Activated T-cell treated with anti-CD3 and anti-CD28 coated beads, Interleukin-2, amount 50 U/mL, for 24 hours (primary cell): Measurements from ENCODE around the gene ABL2.
A peak's percentile ranks its signal among the peaks of the same experiment; 100 is the strongest.
"Not testable (repeated sequence)": the region's sequence is repeated elsewhere in the genome, so short reads cannot be mapped to it uniquely, and the experiment has no call there.

Experiments used
- DNase-seq: peaks from one replicate; pipeline ENCODE4 v3.0.0-alpha.2; 2020
- H3K27ac Mint-ChIP-seq: 2 replicates; pipeline ENCODE4 v1.8.0; 2020; ENCODE audit warnings: mild to moderate bottlenecking, mixed read lengths
- H3K27me3 Mint-ChIP-seq: 2 replicates; pipeline ENCODE4 v1.8.0; 2020; ENCODE audit warnings: mixed read lengths
- H3K36me3 Mint-ChIP-seq: 2 replicates; pipeline ENCODE4 v1.8.0; 2020; ENCODE audit warnings: low read depth, mixed read lengths
- H3K4me1 Mint-ChIP-seq: 2 replicates; pipeline ENCODE4 v1.8.0; 2020; ENCODE audit warnings: low read depth, mixed read lengths
- H3K4me3 Mint-ChIP-seq: 2 replicates; pipeline ENCODE4 v1.8.0; 2020; ENCODE audit warnings: mild to moderate bottlenecking, moderate library complexity, mixed read lengths
- H3K9me3 Mint-ChIP-seq: 2 replicates; pipeline ENCODE4 v1.8.0; 2020; ENCODE audit warnings: mixed read lengths

Gene ABL2

GRCh38 chr1:179195857-179196256 lies 33.6 kb downstream of the ABL2 start:
- H3K36me3 Mint-ChIP-seq, H3K4me3 Mint-ChIP-seq, DNase-seq, H3K9me3 Mint-ChIP-seq, H3K27me3 Mint-ChIP-seq, H3K27ac Mint-ChIP-seq: not testable (repeated sequence)
- H3K4me1 Mint-ChIP-seq, result peaks cover 15% of the 10 kb centered on the region

GRCh38 chr1:179195376-179195775 lies 34.1 kb downstream of the ABL2 start:
- Mint-ChIP-seq H3K4me3 (no peak overlapping the region), H3K4me1 (peaks cover 14% of the 10 kb centered on the region), H3K9me3 (no peaks in the 10 kb centered on the region), H3K27me3 (no peaks in the 10 kb centered on the region), H3K27ac (no peak overlapping the region), H3K36me3 (peaks cover 3% of the 10 kb centered on the region)
- DNase-seq, result no peak

GRCh38 chr1:179194068-179194537 lies 35.4 kb downstream of the ABL2 start:
- Mint-ChIP-seq H3K27ac (no peak overlapping the region), H3K9me3 (no peaks in the 10 kb centered on the region), H3K27me3 (no peaks in the 10 kb centered on the region), H3K4me3 (no peak overlapping the region), H3K4me1 (peaks cover 14% of the 10 kb centered on the region), H3K36me3 (peaks cover 6% of the 10 kb centered on the region)
- no peak for DNase-seq

- Mint-ChIP-seq H3K36me3 (peaks cover 4% of the 10 kb centered on the region), H3K27me3 (no peaks in the 10 kb centered on the region), H3K4me3 (no peak overlapping the region), H3K9me3 (no peaks in the 10 kb centered on the region), H3K4me1 (peaks cover 20% of the 10 kb centered on the region), H3K27ac (peak overlapping the region; percentile 18)
- no peak for DNase-seq
Observed at GRCh38 chr1:179190861-179191260, 38.6 kb downstream of the ABL2 start.

GRCh38 chr1:179187735-179188471 lies 41.6 kb downstream of the ABL2 start:
- DNase-seq, result no peak
- H3K4me1 Mint-ChIP-seq, result peaks cover 28% of the 10 kb centered on the region
- H3K27ac Mint-ChIP-seq, result no peak overlapping the region

GRCh38 chr1:179187043-179187442 lies 42.4 kb downstream of the ABL2 start:
- Mint-ChIP-seq H3K4me3 (no peak overlapping the region), H3K36me3 (peaks cover 4% of the 10 kb centered on the region), H3K27me3 (no peaks in the 10 kb centered on the region), H3K27ac (no peak overlapping the region), H3K9me3 (no peaks in the 10 kb centered on the region), H3K4me1 (peaks cover 25% of the 10 kb centered on the region)
- no peak for DNase-seq

More at GRCh38 chr1:179187735-179188471, 41.6 kb downstream of the ABL2 start:
- Mint-ChIP-seq H3K9me3 (no peaks in the 10 kb centered on the region), H3K27me3 (no peaks in the 10 kb centered on the region), H3K36me3 (peaks cover 4% of the 10 kb centered on the region), H3K4me3 (no peak overlapping the region)

- DNase-seq, result no peak
- H3K27ac Mint-ChIP-seq, result no peak overlapping the region
- no peaks in the 10 kb centered on the region for H3K27me3 Mint-ChIP-seq
- H3K36me3 Mint-ChIP-seq, result peaks cover 2% of the 10 kb centered on the region
- H3K4me1 Mint-ChIP-seq, result peaks cover 18% of the 10 kb centered on the region
- H3K9me3 Mint-ChIP-seq, result no peaks in the 10 kb centered on the region
- H3K4me3 Mint-ChIP-seq, result no peak overlapping the region
Observed at GRCh38 chr1:179184403-179184802, 45.1 kb downstream of the ABL2 start.

- Mint-ChIP-seq H3K36me3 (no peaks in the 10 kb centered on the region), H3K27me3 (no peaks in the 10 kb centered on the region), H3K27ac (no peak overlapping the region), H3K9me3 (no peaks in the 10 kb centered on the region), H3K4me3 (no peak overlapping the region), H3K4me1 (peaks cover 18% of the 10 kb centered on the region)
- no peak for DNase-seq
Observed at GRCh38 chr1:179183857-179184256, 45.6 kb downstream of the ABL2 start.

- Mint-ChIP-seq H3K27me3 (no peaks in the 10 kb centered on the region), H3K9me3 (no peaks in the 10 kb centered on the region), H3K4me1 (peaks cover 9% of the 10 kb centered on the region), H3K27ac (no peak overlapping the region), H3K4me3 (no peak overlapping the region), H3K36me3 (no peaks in the 10 kb centered on the region)
- no peak for DNase-seq
Observed at GRCh38 chr1:179178950-179179349, 50.5 kb downstream of the ABL2 start.

GRCh38 chr1:179178183-179178582 lies 51.3 kb downstream of the ABL2 start:
- Mint-ChIP-seq H3K4me3 (no peak overlapping the region), H3K4me1 (peaks cover 7% of the 10 kb centered on the region), H3K27ac (no peak overlapping the region), H3K9me3 (no peaks in the 10 kb centered on the region), H3K27me3 (no peaks in the 10 kb centered on the region), H3K36me3 (no peaks in the 10 kb centered on the region)
- no peak for DNase-seq

GRCh38 chr1:179177615-179178014 lies 51.9 kb downstream of the ABL2 start:
- Mint-ChIP-seq H3K4me1 (peaks cover 7% of the 10 kb centered on the region), H3K36me3 (no peaks in the 10 kb centered on the region), H3K27me3 (no peaks in the 10 kb centered on the region), H3K27ac (no peak overlapping the region), H3K4me3 (no peak overlapping the region), H3K9me3 (no peaks in the 10 kb centered on the region)
- no peak for DNase-seq

GRCh38 chr1:179177182-179177581 lies 52.3 kb downstream of the ABL2 start:
- Mint-ChIP-seq H3K9me3 (no peaks in the 10 kb centered on the region), H3K27me3 (no peaks in the 10 kb centered on the region), H3K27ac (no peak overlapping the region), H3K4me3 (no peak overlapping the region), H3K36me3 (no peaks in the 10 kb centered on the region), H3K4me1 (peaks cover 7% of the 10 kb centered on the region)
- DNase-seq, result no peak

- Mint-ChIP-seq H3K27ac (no peak overlapping the region), H3K27me3 (no peaks in the 10 kb centered on the region), H3K9me3 (no peaks in the 10 kb centered on the region), H3K4me3 (no peak overlapping the region), H3K4me1 (peaks cover 3% of the 10 kb centered on the region), H3K36me3 (no peaks in the 10 kb centered on the region)
- DNase-seq, result no peak
Observed at GRCh38 chr1:179175011-179175841, 54.3 kb downstream of the ABL2 start.

GRCh38 chr1:179170468-179170770 lies 59.1 kb downstream of the ABL2 start:
- H3K36me3 Mint-ChIP-seq, DNase-seq, H3K27ac Mint-ChIP-seq, H3K27me3 Mint-ChIP-seq, H3K9me3 Mint-ChIP-seq, H3K4me3 Mint-ChIP-seq: not testable (repeated sequence)
- peaks cover 21% of the 10 kb centered on the region for H3K4me1 Mint-ChIP-seq
